HG03159 (cell line): ENCODE measurements around the gene SEH1L.

ENCODE experiments used
- ATAC-seq: cut with Tn5 transposase; IDR thresholded peaks from one replicate; pipeline ENCODE4 v1.9.1; 2021; ENCODE audit warnings: mild to moderate bottlenecking, moderate library complexity; ENCODE audit not compliant: unreplicated experiment

Gene SEH1L

GRCh38 chr18:13035249-13035914 lies 87.6 kb downstream of the SEH1L start:
- no peak for ATAC-seq

DNA sequence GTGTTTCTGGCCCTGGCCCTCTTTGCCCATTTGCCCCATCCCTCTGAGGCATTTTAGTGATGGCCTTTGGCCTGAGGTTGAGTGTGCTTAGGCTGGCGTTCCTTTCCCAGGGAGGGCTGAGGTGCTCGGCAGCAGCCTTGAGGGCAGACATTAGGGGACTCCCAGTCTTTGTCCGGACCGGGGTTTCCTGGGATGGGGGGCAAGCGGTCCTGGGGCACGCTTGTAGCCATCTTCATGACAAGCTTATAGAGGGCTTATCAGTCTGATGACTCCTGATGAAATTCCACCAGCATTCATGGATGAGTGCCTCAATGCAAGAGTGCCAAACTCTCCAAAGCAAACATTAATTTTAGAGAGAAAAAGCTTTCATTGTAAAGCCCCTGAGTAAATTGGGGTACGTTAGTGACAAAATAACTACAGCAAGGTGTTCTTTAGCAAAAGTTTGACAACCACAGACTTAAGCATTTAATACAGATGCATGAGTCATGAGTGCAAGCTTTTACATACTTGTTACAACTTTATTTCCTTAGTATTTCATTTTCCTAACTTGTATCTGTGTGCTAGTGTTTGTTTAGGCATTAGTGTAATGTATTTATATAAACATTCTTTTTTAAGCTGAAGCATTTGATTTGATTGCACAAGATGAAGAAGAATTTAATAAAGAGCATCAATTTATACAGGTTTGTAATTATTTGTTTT lies 89.0 kb downstream of the SEH1L start:
- ATAC-seq: no peak
